Measurements from ENCODE around the gene ARHGAP45. TPM values are rescaled to one million over a fixed set of nuclear protein-coding genes. Genes with fewer than 3 reads are reported as not detected.

ARHGAP45 gene
- total RNA-seq, 4 donors from 2014 or later = 28.4 to 66.9 (median 38.6) TPM

- no peak overlapping the region for H3K4me3 ChIP-seq
- peaks cover 0 to 31% of the 10 kb centered on the region in 2 donors for H3K27me3 ChIP-seq
- TF ChIP-seq EP300 (IDR thresholded peaks at IDR 0.05) (no peak), POLR2A (IDR thresholded peaks at IDR 0.05) (no peak)
- no peak overlapping the region for H3K27ac ChIP-seq
- H3K9me3 ChIP-seq = peaks cover 0 to 30% (median 2%) of the 10 kb centered on the region in 4 donors
- DNase-seq (ENCODE audit: low spot score in 2 of 2) = no peak
- H3K36me3 ChIP-seq = peaks cover 0 to 13% (median 0%) of the 10 kb centered on the region in 3 donors
- WGBS, 2 donors = 73 to 90% methylated on average over 24 to 26 of the region's 37 CpGs
- H3K4me1 ChIP-seq = peaks cover 0 to 35% (median 17%) of the 10 kb centered on the region in 4 donors
Measured at GRCh38 chr19:1063030-1063908, 3.7 kb upstream of the ARHGAP45 start.

- Histone ChIP-seq H3K27ac (no peak overlapping the region), H3K27me3 (peaks cover 0 to 39% of the 10 kb centered on the region in 2 donors), H3K9me3 (peaks cover 0 to 22% (median 0%) of the 10 kb centered on the region in 4 donors), H3K4me3 (no peak overlapping the region), H3K36me3 (peaks cover 0 to 5% (median 0%) of the 10 kb centered on the region in 3 donors), H3K4me1 (peaks cover 0 to 38% (median 17%) of the 10 kb centered on the region in 4 donors)
- no peak for DNase-seq (ENCODE audit: low spot score in 2 of 2)
- WGBS, 2 donors = 71 to 82% methylated on average over 36 to 37 of the region's 37 CpGs
- TF ChIP-seq POLR2A (IDR thresholded peaks at IDR 0.05) (no peak), EP300 (IDR thresholded peaks at IDR 0.05) (no peak), CTCF (IDR thresholded peaks at IDR 0.05) (no peak)
Measured at GRCh38 chr19:1063909-1064660, 2.9 kb upstream of the ARHGAP45 start.

GRCh38 chr19:1064661-1065605, 2.0 kb upstream of the ARHGAP45 start:
- Histone ChIP-seq H3K27ac (no peak overlapping the region), H3K27me3 (peaks cover under 1 to 47% of the 10 kb centered on the region in 2 donors), H3K9me3 (peaks cover 0 to 14% (median 0%) of the 10 kb centered on the region in 4 donors), H3K4me1 (peaks cover 0 to 46% (median 17%) of the 10 kb centered on the region in 4 donors), H3K4me3 (no peak overlapping the region), H3K36me3 (no peaks in the 10 kb centered on the region)
- peak; percentile 64 to 86 (median 78) for TF ChIP-seq CTCF (IDR thresholded peaks at IDR 0.05)
- no peak for TF ChIP-seq POLR2A (IDR thresholded peaks at IDR 0.05)
- no peak for TF ChIP-seq EP300 (IDR thresholded peaks at IDR 0.05)
- DNase-seq (ENCODE audit: low spot score in 2 of 2) = peak in 1 of 2 donors; percentile 53
- WGBS, 2 donors = 10 to 14% methylated on average over 32 to 56 of the region's 60 CpGs

- peaks cover 2 to 55% of the 10 kb centered on the region in 2 donors for H3K27me3 ChIP-seq
- H3K4me3 ChIP-seq = no peak overlapping the region
- H3K4me1 ChIP-seq = peaks cover 0 to 53% (median 17%) of the 10 kb centered on the region in 4 donors
- H3K9me3 ChIP-seq = peaks cover 0 to 6% (median 0%) of the 10 kb centered on the region in 4 donors
- no peaks in the 10 kb centered on the region for H3K36me3 ChIP-seq
- H3K27ac ChIP-seq = no peak overlapping the region
- DNase-seq (ENCODE audit: low spot score in 2 of 2) = no peak
- WGBS, 2 donors = 21 to 59% methylated on average over 6 to 13 of the region's 17 CpGs
- no peak for TF ChIP-seq POLR2A (IDR thresholded peaks at IDR 0.05)
- TF ChIP-seq EP300 (IDR thresholded peaks at IDR 0.05) = no peak
- TF ChIP-seq CTCF (IDR thresholded peaks at IDR 0.05) = no peak
Measured at GRCh38 chr19:1065606-1066109, 1.3 kb upstream of the ARHGAP45 start.

Data from tibial nerve (tissue), 4 donors.